Upper lobe of left lung (tissue), 6 donors: ENCODE results near the gene HOGA1. TPM values are rescaled to one million over a fixed set of nuclear protein-coding genes. Genes with fewer than 3 reads are reported as not detected.
A peak's percentile ranks its signal among the peaks of the same experiment; 100 is the strongest.
"Not testable (repeated sequence)": the region's sequence is repeated elsewhere in the genome, so short reads cannot be mapped to it uniquely, and the experiment has no call there.

ENCODE experiments used
- ATAC-seq, 2 donors: fragments of 200-7000 bp; cut with Tn5 transposase; one replicate each; pipeline ENCODE4 v1.9.1; 2022; ENCODE audit warnings: mild to moderate bottlenecking in 2 of 2, moderate library complexity in 2 of 2; ENCODE audit not compliant: low FRiP score in 2 of 2
- DNase-seq, 2 donors: peaks; one replicate each; pipeline ENCODE4 v3.0.0-alpha.2; 2019 to 2020
- H3K27ac ChIP-seq, 4 donors: fragments of 200-600 bp; sonication (generic); one replicate each; pipeline ENCODE4 v1.5.1; 2016 to 2019
- H3K27me3 ChIP-seq, 4 donors: fragments of 200-600 bp; sonication (generic); one replicate each; pipeline ENCODE4 v1.5.1; 2017 to 2019
- H3K36me3 ChIP-seq, 4 donors: fragments of 200-600 bp; sonication (generic); one replicate each; pipeline ENCODE4 v1.5.1; 2016 to 2019
- H3K4me1 ChIP-seq, 4 donors: fragments of 200-600 bp; sonication (generic); one replicate each; pipeline ENCODE4 v1.5.1; 2018 to 2019
- H3K4me3 ChIP-seq, 4 donors: fragments of 200-600 bp; sonication (generic); one replicate each; pipeline ENCODE4 v1.5.1; 2017 to 2019; ENCODE audit warnings: mild to moderate bottlenecking in 2 of 4, moderate library complexity in 1 of 4
- H3K9me3 ChIP-seq, 4 donors: fragments of 200-600 bp; sonication (generic); one replicate each; pipeline ENCODE4 v1.5.1; 2018 to 2019
- EP300 ChIP-seq, 4 donors: sonication (generic); formaldehyde crosslinking; IDR thresholded peaks; one replicate each; pipeline ENCODE4 v1.5.1; 2017; ENCODE audit warnings: antibody characterized with exemption in 4 of 4, control low read depth in 2 of 4
- POLR2A ChIP-seq, 4 donors: fragments of 450-650 bp; IDR thresholded peaks; one replicate each; pipeline ENCODE4 v1.5.1; 2016 to 2017; ENCODE audit warnings: antibody characterized with exemption in 4 of 4, mild to moderate bottlenecking in 2 of 4
- POLR2AphosphoS5 ChIP-seq, 2 donors: sonication (generic); formaldehyde crosslinking; IDR thresholded peaks; one replicate each; pipeline ENCODE4 v1.5.1; 2017; ENCODE audit warnings: antibody characterized with exemption in 2 of 2
- WGBS, 2 donors: methylation state at CpG; one replicate each; pipeline ENCODE4 v1.1.5; 2017 to 2018; 5-methylcytosine and 5-hydroxymethylcytosine counted together
- total RNA-seq, 6 donors: library from RNA; depleted of rRNA in 4 of 6; stranded (reverse); fragments of >200 nt in 4 of 6; gene quantifications; one replicate each; pipeline versions ENCODE4 v1.1.0 to v1.2.1, GENCODE V29; 2016 to 2021
- TF ChIP-seq, protein P1 (sequence below), 6 experiments: fragments of 450-650 bp in 4 of 6; fragments of 200-600 bp in 2 of 6; sonication (generic) in 2 of 6; IDR thresholded peaks; one replicate each; pipeline ENCODE4 v1.5.1; 2016 to 2019; ENCODE audit warnings: antibody characterized with exemption in 6 of 6
- donor health status: DM: no; HTN: no; CAD: no; lungs with moderate emphysema.
- donor health status: DM: no; HTN: yes; CAD: no; lungs with severe emphysema.

The HOGA1 gene
- total RNA-seq, 6 donors from 2014 or later: 0.39 to 4.2 (median 1.9) TPM

DNA sequence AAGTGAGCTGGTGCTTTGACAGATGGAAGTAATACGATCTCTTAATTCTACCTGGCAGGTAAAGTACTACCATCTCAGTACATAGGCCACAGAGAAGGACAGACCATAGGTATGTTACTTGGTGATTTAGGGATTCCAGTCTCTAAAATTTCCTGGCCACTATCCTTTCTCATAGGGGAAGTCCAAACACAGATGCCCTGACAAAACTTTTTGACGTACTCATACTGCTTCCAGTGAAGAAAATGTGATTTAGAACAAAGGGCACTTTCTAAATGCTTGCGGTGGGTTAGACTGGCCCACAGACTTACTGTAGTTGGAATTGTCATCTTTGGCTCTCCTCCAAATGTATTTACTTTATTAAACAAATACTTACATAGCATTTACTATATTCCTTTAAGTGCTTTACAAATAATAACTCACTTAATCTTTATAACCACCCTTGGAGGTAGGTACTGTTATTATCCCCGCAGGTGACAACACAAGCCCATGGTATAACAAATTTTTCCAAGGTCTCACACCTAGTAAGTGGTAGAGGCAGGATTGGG is 59.3 kb downstream of the HOGA1 start:
- TF ChIP-seq POLR2A (IDR thresholded peaks at IDR 0.05) (no peak), EP300 (IDR thresholded peaks at IDR 0.05) (no peak), POLR2AphosphoS5 (IDR thresholded peaks at IDR 0.05) (no peak)
- TF ChIP-seq, protein P1, sequence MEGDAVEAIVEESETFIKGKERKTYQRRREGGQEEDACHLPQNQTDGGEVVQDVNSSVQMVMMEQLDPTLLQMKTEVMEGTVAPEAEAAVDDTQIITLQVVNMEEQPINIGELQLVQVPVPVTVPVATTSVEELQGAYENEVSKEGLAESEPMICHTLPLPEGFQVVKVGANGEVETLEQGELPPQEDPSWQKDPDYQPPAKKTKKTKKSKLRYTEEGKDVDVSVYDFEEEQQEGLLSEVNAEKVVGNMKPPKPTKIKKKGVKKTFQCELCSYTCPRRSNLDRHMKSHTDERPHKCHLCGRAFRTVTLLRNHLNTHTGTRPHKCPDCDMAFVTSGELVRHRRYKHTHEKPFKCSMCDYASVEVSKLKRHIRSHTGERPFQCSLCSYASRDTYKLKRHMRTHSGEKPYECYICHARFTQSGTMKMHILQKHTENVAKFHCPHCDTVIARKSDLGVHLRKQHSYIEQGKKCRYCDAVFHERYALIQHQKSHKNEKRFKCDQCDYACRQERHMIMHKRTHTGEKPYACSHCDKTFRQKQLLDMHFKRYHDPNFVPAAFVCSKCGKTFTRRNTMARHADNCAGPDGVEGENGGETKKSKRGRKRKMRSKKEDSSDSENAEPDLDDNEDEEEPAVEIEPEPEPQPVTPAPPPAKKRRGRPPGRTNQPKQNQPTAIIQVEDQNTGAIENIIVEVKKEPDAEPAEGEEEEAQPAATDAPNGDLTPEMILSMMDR (IDR thresholded peaks at IDR 0.05): no peak
- no peak for DNase-seq
- ATAC-seq: no peak
- Histone ChIP-seq H3K27me3 (no peaks in the 10 kb centered on the region), H3K4me3 (no peak overlapping the region), H3K27ac (no peak overlapping the region), H3K4me1 (peaks cover 22 to 34% (median 28%) of the 10 kb centered on the region in 4 donors), H3K9me3 (no peaks in the 10 kb centered on the region), H3K36me3 (peaks cover 0 to 19% (median 8%) of the 10 kb centered on the region in 4 donors)
- 87 to 90% methylated on average over 4 of the region's 4 CpGs for WGBS, 2 donors

DNA sequence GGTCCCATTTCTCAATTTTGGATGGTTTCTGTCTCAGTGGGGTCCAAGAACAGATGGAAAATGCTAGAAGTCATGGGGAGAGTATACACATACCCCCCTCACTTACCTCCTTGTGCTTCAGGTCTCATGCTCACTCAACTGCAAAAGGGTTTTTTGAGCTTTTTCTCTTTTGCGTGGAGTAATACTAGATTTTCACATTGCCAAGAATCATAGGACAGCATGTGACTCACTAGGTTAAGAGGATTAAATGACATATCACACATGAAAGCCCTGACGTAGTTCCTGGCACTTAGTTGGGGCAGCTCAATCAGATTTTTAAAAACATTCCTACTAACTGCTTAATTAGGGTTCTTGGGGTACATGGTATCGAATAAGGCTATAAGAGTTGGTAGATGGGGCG is 60.7 kb downstream of the HOGA1 start:
- 83 to 93% methylated on average over 4 of the region's 4 CpGs for WGBS, 2 donors
- DNase-seq: no peak
- H3K9me3 ChIP-seq: no peaks in the 10 kb centered on the region
- peaks cover 25 to 46% (median 35%) of the 10 kb centered on the region in 4 donors for H3K4me1 ChIP-seq
- no peak overlapping the region for H3K27ac ChIP-seq
- peaks cover 0 to 19% (median 8%) of the 10 kb centered on the region in 4 donors for H3K36me3 ChIP-seq
- ATAC-seq: no peak
- no peak overlapping the region for H3K4me3 ChIP-seq
- TF ChIP-seq POLR2A (IDR thresholded peaks at IDR 0.05) (no peak), EP300 (IDR thresholded peaks at IDR 0.05) (no peak), POLR2AphosphoS5 (IDR thresholded peaks at IDR 0.05) (no peak)
- TF ChIP-seq, protein P1 (IDR thresholded peaks at IDR 0.05): no peak
- H3K27me3 ChIP-seq: no peaks in the 10 kb centered on the region

DNA sequence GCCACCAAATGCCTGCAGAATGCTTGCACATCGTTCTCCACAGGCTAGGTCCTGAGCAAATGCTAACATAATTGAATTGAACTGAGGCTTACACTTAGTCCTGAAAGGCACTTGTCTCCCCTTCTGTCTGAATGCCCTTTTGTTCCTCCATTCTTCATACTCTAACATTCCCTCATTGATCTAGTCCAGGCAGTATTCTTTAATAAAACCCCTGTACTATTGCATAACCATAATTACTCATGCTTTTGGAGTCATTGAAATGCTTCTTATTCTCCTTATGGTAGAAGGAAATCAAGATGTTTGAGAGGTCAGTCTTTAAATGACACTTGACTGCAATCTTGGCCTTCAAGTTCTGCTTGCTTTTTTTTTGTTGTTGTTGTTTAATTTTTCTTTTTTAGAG is 63.4 kb downstream of the HOGA1 start:
- Histone ChIP-seq H3K4me1 (peaks cover 13 to 39% (median 25%) of the 10 kb centered on the region in 4 donors), H3K27me3 (no peaks in the 10 kb centered on the region), H3K36me3 (peaks cover 0 to 36% (median 23%) of the 10 kb centered on the region in 4 donors), H3K4me3 (no peak overlapping the region), H3K9me3 (no peaks in the 10 kb centered on the region), H3K27ac (peak overlapping the region in 2 of 4 donors; percentile 46 to 79)
- 59 to 70% methylated on average over 1 of the region's 1 CpG for WGBS, 2 donors
- DNase-seq (no peak), ATAC-seq (peak in 1 of 2 donors; percentile 63)
- TF ChIP-seq, protein P1 (IDR thresholded peaks at IDR 0.05): no peak
- peak in 1 of 4 donors; percentile 28 for TF ChIP-seq EP300 (IDR thresholded peaks at IDR 0.05)
- TF ChIP-seq POLR2AphosphoS5 (IDR thresholded peaks at IDR 0.05): no peak

DNA sequence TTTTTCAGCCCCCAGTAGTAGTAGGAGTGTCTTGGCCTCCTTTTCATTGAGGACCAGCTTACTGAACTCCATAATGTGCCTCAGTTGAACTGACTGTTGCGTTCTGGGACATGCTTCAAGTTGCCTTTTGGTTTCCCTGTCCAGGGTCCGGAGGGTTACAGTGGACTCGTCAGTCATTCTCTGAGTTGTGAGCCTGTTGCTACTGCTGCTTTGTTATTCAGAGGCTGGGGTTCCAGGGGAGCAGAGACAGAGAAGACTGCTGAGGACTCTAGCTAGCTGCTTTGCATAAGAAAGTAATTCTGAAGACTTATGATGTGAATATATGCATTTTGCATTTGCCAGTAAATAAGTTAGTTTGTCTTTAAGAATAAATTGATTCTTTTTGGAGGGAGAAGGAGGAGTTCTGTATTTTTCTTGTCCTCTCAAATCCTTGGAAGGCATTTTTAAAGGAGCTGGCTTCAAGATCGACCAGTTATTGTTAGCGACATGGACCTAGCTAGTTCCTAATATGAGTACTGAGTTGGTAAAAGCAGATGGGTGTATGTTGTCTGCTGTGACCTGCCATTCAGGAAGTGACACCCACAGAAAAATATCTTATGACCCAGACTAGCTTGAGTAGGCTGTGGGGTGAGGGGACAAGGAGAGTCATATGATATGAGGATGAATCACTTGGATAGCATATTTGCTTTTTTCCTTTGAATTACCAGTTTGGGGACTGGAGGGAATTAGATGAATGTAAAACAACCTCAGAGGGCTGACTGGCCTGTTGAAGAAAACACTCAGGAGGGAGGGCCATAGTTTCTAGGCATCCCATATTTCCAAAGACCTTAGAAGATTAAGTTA is 64.6 kb downstream of the HOGA1 start:
- DNase-seq: peak in 1 of 2 donors; percentile 36
- no peak overlapping the region for H3K4me3 ChIP-seq
- peak; percentile 77 to 94 for ATAC-seq
- peaks cover 9 to 30% (median 22%) of the 10 kb centered on the region in 4 donors for H3K4me1 ChIP-seq
- no peaks in the 10 kb centered on the region for H3K9me3 ChIP-seq
- H3K36me3 ChIP-seq: peaks cover 0 to 49% (median 29%) of the 10 kb centered on the region in 4 donors
- no peaks in the 10 kb centered on the region for H3K27me3 ChIP-seq
- peak overlapping the region; percentile 64 to 79 (median 72) for H3K27ac ChIP-seq
- TF ChIP-seq POLR2AphosphoS5 (IDR thresholded peaks at IDR 0.05): peak; percentile 21 to 52
- peak in 1 of 4 donors; percentile 81 for TF ChIP-seq EP300 (IDR thresholded peaks at IDR 0.05)
- TF ChIP-seq, protein P1 (IDR thresholded peaks at IDR 0.05): no peak
- peak in 1 of 4 donors; percentile 69 for TF ChIP-seq POLR2A (IDR thresholded peaks at IDR 0.05)
- 73 to 79% methylated on average over 3 to 5 of the region's 5 CpGs for WGBS, 2 donors

DNA sequence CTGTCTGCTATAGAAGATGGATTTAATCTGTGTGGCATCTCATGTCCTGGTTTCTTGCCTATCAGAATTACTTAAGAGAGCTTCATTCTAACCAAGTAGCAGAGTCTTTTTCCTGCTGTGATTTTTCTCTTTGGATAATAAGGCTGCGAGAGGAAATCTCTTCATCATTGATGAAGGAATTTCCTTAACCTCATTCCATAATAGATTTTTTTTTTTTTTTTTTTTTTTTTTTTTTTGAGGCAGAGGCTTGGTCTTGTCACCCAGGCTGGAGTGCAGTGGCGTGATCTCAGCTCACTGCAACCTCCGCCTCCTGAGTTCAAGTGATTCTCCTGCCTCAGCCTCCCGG is 65.2 kb downstream of the HOGA1 start:
- not testable (repeated sequence) for H3K9me3 ChIP-seq, ATAC-seq, H3K27me3 ChIP-seq, H3K4me3 ChIP-seq, DNase-seq
- Histone ChIP-seq H3K36me3 (peaks cover 0 to 48% (median 29%) of the 10 kb centered on the region in 4 donors), H3K27ac (peak overlapping the region in 3 of 4 donors; percentile 64 to 79 (median 74)), H3K4me1 (peaks cover 9 to 30% (median 22%) of the 10 kb centered on the region in 4 donors)
- WGBS, 2 donors: 93 to 98% methylated on average over 4 of the region's 4 CpGs
